Mammary epithelial cell (primary cell): Measurements from ENCODE around the gene SVIL.

ENCODE experiments used
- EZH2 ChIP-seq: IDR thresholded peaks from 2 replicates; pipeline ENCODE4 v1.6.1; 2012; ENCODE audit warnings: low read length, inconsistent platforms, borderline replicate concordance
- TF ChIP-seq, protein P1 (sequence below), 2 donors: IDR thresholded peaks in 1 of 2; conservative IDR thresholded peaks in 1 of 2; 2 replicates each; pipeline ENCODE4 v1.5.1; 2011 to 2012; ENCODE audit warnings: inconsistent platforms in 2 of 2, low read length in 2 of 2, mild to moderate bottlenecking in 2 of 2, control low read depth in 1 of 2, low read depth in 1 of 2; ENCODE audit not compliant: insufficient read depth in 1 of 2; ENCODE audit errors: extremely low read depth in 1 of 2

DNA sequence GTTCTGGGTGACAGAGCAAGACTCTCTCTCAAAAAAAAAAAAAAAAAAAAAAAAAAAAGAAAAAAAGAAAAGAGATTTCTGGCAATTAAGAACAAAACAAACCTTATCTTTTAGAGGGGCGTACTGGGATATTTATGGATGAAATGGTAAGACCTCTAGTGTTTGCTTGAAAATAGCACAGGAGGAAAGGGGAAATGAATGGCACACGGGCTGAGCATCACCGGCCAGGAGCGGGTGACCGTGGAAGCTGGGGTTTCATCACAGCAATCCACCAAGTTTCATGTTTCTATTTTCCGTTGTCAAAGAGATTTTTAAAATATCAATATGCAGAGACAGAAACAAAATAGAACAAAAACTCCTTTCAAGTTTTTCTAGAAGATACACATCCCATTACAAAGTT is 105.6 kb downstream of the SVIL start:
- TF ChIP-seq, protein P1, sequence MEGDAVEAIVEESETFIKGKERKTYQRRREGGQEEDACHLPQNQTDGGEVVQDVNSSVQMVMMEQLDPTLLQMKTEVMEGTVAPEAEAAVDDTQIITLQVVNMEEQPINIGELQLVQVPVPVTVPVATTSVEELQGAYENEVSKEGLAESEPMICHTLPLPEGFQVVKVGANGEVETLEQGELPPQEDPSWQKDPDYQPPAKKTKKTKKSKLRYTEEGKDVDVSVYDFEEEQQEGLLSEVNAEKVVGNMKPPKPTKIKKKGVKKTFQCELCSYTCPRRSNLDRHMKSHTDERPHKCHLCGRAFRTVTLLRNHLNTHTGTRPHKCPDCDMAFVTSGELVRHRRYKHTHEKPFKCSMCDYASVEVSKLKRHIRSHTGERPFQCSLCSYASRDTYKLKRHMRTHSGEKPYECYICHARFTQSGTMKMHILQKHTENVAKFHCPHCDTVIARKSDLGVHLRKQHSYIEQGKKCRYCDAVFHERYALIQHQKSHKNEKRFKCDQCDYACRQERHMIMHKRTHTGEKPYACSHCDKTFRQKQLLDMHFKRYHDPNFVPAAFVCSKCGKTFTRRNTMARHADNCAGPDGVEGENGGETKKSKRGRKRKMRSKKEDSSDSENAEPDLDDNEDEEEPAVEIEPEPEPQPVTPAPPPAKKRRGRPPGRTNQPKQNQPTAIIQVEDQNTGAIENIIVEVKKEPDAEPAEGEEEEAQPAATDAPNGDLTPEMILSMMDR (conservative IDR thresholded peaks at IDR 0.05 in 1 of 2, IDR thresholded peaks at IDR 0.05 in 1 of 2; ENCODE audit: extremely low read depth in 1 of 2, insufficient read depth in 1 of 2, low read depth in 1 of 2, low read length in 2 of 2) = no peak
- no peak for TF ChIP-seq EZH2
